T-helper 2 cell treated with Interferon-gamma antibody and Interleukin-4, amounts not matched to agents 100 ng/mL and 5 ng/mL, for 36 hours (primary cell): ENCODE measurements around the gene RHOBTB1. TPM values are rescaled to one million over a fixed set of nuclear protein-coding genes. Genes with fewer than 3 reads are reported as not detected.

Experiments
- intact Hi-C: fragments of 100-400 bp; cut with micrococcal nuclease; formaldehyde crosslinking; loops from one replicate; pipeline ENCODE4 v1.15.1; 2023
- total RNA-seq: library from RNA; stranded (reverse); gene quantifications from 2 replicates; pipeline ENCODE4 v1.2.3, GENCODE V29; 2022

The RHOBTB1 gene
- total RNA-seq, 1 donor from 2014 or later: not detected

DNA sequence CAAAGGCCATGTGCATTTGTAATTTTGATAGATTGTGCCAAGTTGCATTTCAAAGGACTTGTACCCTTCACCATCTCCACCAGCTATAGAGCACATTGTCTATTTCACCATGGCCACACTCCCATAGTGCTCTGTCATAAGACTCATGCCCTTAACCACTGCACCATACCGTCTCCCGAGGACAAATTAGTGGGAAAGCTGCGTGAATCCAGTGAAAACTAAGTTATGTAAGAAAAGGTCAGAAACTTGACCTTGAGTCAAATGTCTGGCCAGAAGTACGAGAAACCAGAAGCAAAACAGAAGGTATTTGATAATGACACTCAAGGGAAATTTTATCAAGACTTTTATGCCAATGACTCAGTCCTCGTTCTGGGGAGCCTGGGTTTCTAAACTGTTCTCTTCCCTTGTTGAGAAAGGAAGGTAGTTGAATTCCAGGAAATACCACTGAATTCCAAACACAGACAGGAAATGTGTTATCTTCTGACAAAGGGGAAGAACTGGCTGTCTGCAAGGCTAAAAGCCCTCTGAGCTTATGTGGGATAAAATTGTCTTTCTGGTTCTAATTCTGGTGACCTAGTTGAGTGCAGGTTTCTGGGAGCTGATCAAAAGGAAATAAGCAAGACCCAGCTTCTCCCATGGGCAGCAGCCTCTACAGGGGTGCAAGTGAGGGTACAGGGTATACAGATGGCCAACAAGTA lies 116.0 kb downstream of the RHOBTB1 start:
- intact Hi-C loops: no loop called here

GRCh38 chr10:60825520-60825919 lies 118.5 kb downstream of the RHOBTB1 start:
- intact Hi-C loops: no loop called here

GRCh38 chr10:60823324-60823723 lies 120.7 kb downstream of the RHOBTB1 start:
- intact Hi-C loops: no loop called here

- intact Hi-C loops: no loop called here
These were observed 121.2 kb downstream of the RHOBTB1 start for GRCh38 chr10:60822809-60823208.

DNA sequence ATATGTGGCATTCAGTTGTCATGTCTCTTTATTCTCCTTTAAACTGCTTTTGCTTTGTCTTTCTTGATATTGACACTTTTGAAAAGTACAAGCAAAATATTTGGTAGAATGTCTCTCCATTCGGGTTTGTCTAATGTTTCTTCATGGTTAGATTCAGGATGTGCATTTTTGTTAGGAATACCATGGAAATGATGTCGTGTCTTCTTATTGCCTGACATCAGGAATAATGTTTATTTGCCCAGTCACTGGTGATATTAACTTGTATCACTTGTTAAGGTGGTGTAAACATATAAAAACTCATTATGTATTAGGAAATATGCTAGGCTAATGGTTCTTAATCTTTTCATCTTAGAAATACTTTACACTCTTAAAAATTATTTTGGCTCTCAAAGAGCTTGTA lies 122.3 kb downstream of the RHOBTB1 start:
- intact Hi-C loops: no loop called here

DNA sequence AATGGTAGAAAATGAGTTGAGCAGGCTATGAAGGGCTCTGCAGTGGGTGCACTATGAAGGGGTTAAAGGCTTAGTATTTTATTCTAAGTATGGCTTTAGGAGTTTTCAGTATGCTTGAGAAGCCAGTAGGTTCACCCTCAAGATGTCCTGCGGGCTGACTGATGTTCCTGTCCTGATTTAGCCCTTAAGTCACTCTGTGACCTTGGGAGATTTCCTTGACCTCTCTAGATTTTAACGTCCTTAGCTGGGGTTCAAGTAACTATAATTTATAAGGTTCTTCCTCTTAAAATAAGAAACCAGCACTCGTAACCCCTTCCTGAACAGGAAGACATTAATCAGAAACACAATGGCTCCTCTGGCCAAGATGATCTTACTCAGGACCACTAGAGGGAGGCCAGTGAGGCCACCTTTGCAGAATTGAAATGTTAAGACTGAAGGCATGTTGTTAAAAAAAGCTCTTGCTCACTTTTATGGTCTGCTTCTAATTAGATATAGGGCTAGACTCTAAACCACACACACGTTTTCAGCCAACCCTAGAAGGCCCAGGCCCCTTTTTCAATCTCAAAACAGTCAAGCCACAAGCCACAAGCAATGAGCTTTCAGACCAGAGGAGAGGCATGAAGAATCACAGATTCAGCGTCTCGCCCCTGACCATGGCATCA lies 123.8 kb downstream of the RHOBTB1 start:
- intact Hi-C loops: no loop called here

Other genes with a start within 250 kb of the RHOBTB1 start
- gene CDK1, start 165.7 kb downstream of the RHOBTB1 start, total RNA-seq: 118 TPM in 2 replicates